ENCODE results near the gene EFNB3. TPM values are rescaled to one million over a fixed set of nuclear protein-coding genes. Genes with fewer than 3 reads are reported as not detected.

The EFNB3 gene
- total and polyA plus RNA-seq, 10 of the 15 experiments (the other 5 are each of a cell fraction or from before 2014, with no cell fraction given) = 0.01 to 0.13 (median 0.04) TPM; not detected in 5

GRCh38 chr17:7721612-7722011 is 16.6 kb downstream of the EFNB3 start (continued):
- TF ChIP-seq ZNF687 (IDR thresholded peaks at IDR 0.05) = no peak
- TF ChIP-seq DPF2 (IDR thresholded peaks at IDR 0.05) = no peak

- FAIRE-seq = no peak
- TF ChIP-seq ELK1 (IDR thresholded peaks at IDR 0.05; ENCODE audit: low read depth, low read length) (no peak), CBX3 (IDR thresholded peaks at IDR 0.05; ENCODE audit: borderline replicate concordance, low read depth) (no peak), STAT1 (conservative IDR thresholded peaks at IDR 0.05) (no peak), ZNF217 (IDR thresholded peaks at IDR 0.05) (no peak), RBBP5 (conservative IDR thresholded peaks at IDR 0.05) (no peak), ASH2L (IDR thresholded peaks at IDR 0.05; ENCODE audit: borderline replicate concordance, low read depth) (no peak), ZBTB4 (CRISPR knock-in tag; IDR thresholded peaks at IDR 0.05) (no peak), PAX5 (IDR thresholded peaks at IDR 0.05; ENCODE audit: borderline replicate concordance, low read depth, low read length) (no peak), ZNF274 (IDR thresholded peaks at IDR 0.05; ENCODE audit: insufficient read depth, insufficient read length) (no peak), POLR2AphosphoS2 (IDR thresholded peaks at IDR 0.05; ENCODE audit: low read depth, low read length) (no peak), TARDBP (IDR thresholded peaks at IDR 0.05; ENCODE audit: borderline replicate concordance) (no peak), EED (IDR thresholded peaks at IDR 0.05; ENCODE audit: low read depth) (no peak), HDAC2 (IDR thresholded peaks at IDR 0.05) (no peak), EGR1 (IDR thresholded peaks at IDR 0.05; ENCODE audit: borderline replicate concordance in 1 of 2, low read depth in 2 of 2, low read length in 2 of 2) (no peak), MAX (IDR thresholded peaks at IDR 0.05; ENCODE audit: low read depth, low read length) (no peak), POLR2A (IDR thresholded peaks at IDR 0.05; ENCODE audit: low read depth, low read length) (no peak)
Observed at GRCh38 chr17:7727886-7728285, 22.9 kb downstream of the EFNB3 start.

More at GRCh38 chr17:7727886-7728285, 22.9 kb downstream of the EFNB3 start:
- ChIA-PET POLR2A (no interaction called here), SMC1A (ENCODE audit: uncharacterized antibody, unreplicated experiment) (no interaction called here), CTCF (interaction anchor here (1.4 kb wide), 1 partner anchor 95 kb away, joined by 4 read pairs; no protein-coding TSS in a partner anchor), RAD21 (ENCODE audit: unreplicated experiment) (no interaction called here)
- Histone ChIP-seq H3K4me2 (ENCODE audit: control insufficient read depth, insufficient read depth) (no peak overlapping the region), H3K27ac (ENCODE audit: control insufficient read depth, insufficient read depth) (no peak overlapping the region), H3K79me2 (ENCODE audit: control insufficient read depth, insufficient read depth, low read length) (no peaks in the 10 kb centered on the region), H3K27me3 (replicated peaks in 1 of 2; ENCODE audit: control insufficient read depth in 2 of 2, insufficient read depth in 2 of 2, low read length in 1 of 2) (no peaks in the 10 kb centered on the region), H3K9me3 (replicated peaks; ENCODE audit: control insufficient read depth, insufficient read depth, low read length) (no peaks in the 10 kb centered on the region), H4K20me1 (ENCODE audit: control insufficient read depth, insufficient read depth) (no peaks in the 10 kb centered on the region), H3K9ac (ENCODE audit: control insufficient read depth, insufficient read depth, low read length) (no peak overlapping the region), H3K36me3 (ENCODE audit: control insufficient read depth in 2 of 2, insufficient read depth in 2 of 2, low read length in 1 of 2) (no peaks in the 10 kb centered on the region), H2AFZ (ENCODE audit: control insufficient read depth, low read depth, low read length) (no peak overlapping the region), H3K4me3 (no peak overlapping the region), H3K4me1 (ENCODE audit: control insufficient read depth, insufficient read depth, low read length) (no peaks in the 10 kb centered on the region)
- DNase-seq (ENCODE audit: low read depth, low spot score) = no peak
- 35% methylated on average over 3 of the region's 3 CpGs for WGBS (ENCODE audit: insufficient coverage, insufficient replicate concordance, low lambda C conversion rate, missing lambda C conversion rate)
- in situ Hi-C loops (cut with MboI) (no loop called here), intact Hi-C loops (cut with micrococcal nuclease; ENCODE audit: unreplicated experiment) (no loop called here)
- ATAC-seq = no peak
- no TSS peak for BruUV-seq (replicated peaks)
